Mucosa of stomach (tissue), 1 donor: Measurements from ENCODE around the gene TMEM121B.

Experiments
- H3K27me3 ChIP-seq: one replicate; pipeline ENCODE4 v1.7.0; 2013; ENCODE audit warnings: mild to moderate bottlenecking, low read length; ENCODE audit not compliant: control insufficient read depth, insufficient read depth
- H3K36me3 ChIP-seq: one replicate; pipeline ENCODE4 v1.7.0; 2013; ENCODE audit warnings: low read length; ENCODE audit not compliant: control insufficient read depth, insufficient read depth
- H3K4me1 ChIP-seq: one replicate; pipeline ENCODE4 v1.7.0; 2013; ENCODE audit warnings: mild to moderate bottlenecking, low read length; ENCODE audit not compliant: control insufficient read depth, insufficient read depth
- H3K4me3 ChIP-seq: one replicate; pipeline ENCODE4 v1.7.0; 2013; ENCODE audit warnings: low read length
- H3K9ac ChIP-seq: one replicate; pipeline ENCODE4 v1.7.0; 2013; ENCODE audit warnings: mild to moderate bottlenecking, low read length, moderate library complexity
- H3K9me3 ChIP-seq: one replicate; pipeline ENCODE4 v1.7.0; 2013; ENCODE audit warnings: mild to moderate bottlenecking, low read length, moderate library complexity; ENCODE audit not compliant: control insufficient read depth
- donor health status: Pancreatic carcinoma.

Gene TMEM121B

DNA sequence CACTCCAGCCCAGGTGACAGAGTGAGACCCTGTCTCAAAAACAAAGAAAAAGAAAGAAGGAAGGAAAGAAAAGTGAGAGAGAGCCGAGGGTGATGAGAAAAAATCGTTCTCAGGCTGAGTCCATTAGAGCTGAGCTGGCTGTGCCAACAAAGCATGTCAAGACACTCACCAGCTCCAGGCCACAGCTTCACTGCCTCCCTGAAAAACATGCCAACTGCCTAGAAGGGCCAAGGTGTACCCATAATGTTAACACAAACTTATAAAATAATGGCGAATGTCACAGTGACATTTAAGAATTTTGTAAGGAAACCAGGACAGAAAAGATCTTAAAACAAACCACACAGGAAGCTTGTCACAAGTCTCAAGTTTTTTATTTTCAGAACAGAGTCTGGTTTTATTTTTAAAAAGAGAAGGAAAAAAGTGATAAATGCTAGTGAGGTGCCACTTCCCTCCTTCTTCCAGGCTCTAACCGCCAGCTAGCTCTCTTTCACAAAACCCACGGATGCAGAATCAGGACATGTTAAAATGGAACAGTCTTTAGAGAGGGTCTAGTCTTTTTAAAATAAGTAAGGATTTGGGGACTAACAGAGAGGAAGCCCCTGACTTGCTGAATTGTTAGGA is 5.1 kb downstream of the TMEM121B start:
- Histone ChIP-seq H3K27me3 (peaks cover 20% of the 10 kb centered on the region), H3K9ac (no peak overlapping the region), H3K4me1 (peaks cover 8% of the 10 kb centered on the region), H3K36me3 (no peaks in the 10 kb centered on the region), H3K9me3 (no peaks in the 10 kb centered on the region), H3K4me3 (no peak overlapping the region)

DNA sequence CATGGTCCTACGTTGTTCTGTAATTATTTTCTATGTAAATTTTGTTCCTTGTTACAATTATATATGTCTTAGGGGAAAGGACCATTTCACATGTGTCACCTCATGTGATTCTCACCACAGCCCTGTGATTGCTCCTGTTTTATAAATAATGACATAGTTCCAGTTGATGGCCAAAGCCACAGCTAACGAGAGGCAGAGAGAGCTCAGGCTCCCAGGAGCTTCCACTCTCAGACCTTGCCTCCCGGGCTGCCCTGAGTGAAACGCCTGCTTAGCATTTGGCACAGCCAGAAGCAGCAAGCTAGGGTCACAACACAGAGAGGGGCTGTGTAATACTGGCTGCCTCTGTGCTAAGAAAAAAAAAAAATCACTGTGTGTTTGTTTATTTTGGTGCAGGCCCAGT is 5.9 kb downstream of the TMEM121B start:
- peaks cover 8% of the 10 kb centered on the region for H3K4me1 ChIP-seq
- no peak overlapping the region for H3K9ac ChIP-seq
- no peaks in the 10 kb centered on the region for H3K36me3 ChIP-seq
- H3K9me3 ChIP-seq = no peaks in the 10 kb centered on the region
- no peak overlapping the region for H3K4me3 ChIP-seq
- H3K27me3 ChIP-seq = peaks cover 20% of the 10 kb centered on the region

DNA sequence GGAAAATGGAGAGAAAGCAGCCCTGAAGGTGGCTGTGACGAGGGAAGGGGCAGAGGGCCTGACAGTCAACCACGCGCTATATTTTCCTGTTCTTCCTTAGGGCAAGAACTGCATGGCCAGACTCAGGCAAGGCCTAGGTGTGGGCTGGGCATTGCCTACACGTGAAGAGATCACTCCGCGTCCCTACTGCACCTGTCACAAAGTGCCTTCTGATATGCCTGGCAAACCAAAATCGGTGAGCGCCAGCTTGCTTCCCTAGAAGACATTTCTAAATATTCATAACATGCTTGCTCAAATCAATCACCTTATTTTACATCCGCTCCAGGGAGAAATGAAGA is 6.3 kb downstream of the TMEM121B start:
- Histone ChIP-seq H3K36me3 (no peaks in the 10 kb centered on the region), H3K4me1 (peaks cover 8% of the 10 kb centered on the region), H3K4me3 (no peak overlapping the region), H3K9me3 (no peaks in the 10 kb centered on the region), H3K9ac (no peak overlapping the region), H3K27me3 (peaks cover 16% of the 10 kb centered on the region)

DNA sequence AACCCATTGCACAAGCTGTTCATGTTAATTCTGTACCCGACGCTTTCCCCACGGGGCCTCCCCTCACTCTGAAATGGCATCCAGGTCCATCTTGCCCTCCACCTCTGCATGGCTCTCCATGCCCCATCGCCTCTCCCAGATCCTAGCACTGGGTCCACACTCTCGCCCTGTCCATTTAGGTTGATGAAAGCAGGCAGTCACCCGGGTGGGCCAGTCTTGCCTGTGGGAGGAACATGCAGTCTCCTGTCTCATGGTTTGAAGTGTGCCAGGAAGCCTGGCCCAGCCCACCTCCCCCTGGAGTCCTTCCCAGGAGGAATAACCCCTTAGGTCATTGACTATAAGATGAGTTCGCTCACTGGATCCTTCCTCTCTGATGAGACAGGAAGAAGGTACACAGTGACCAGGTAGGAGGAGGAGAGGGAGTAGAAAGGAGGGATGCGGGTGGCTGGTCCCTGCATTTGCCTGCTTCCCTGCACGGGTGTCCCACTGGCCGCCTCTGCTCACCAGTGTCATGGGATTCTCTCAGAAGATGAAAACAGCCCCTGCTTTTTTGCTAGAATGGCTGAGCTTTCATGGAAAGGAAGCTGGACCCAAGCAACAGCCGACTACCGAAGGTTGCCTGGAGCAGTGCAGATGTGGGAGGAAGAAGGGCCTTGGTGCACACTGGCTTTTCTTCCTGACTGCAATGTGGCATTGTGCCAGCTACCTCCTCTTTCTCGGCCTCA is 6.8 kb downstream of the TMEM121B start:
- Histone ChIP-seq H3K27me3 (peaks cover 11% of the 10 kb centered on the region), H3K36me3 (no peaks in the 10 kb centered on the region), H3K4me1 (peaks cover 3% of the 10 kb centered on the region), H3K4me3 (no peak overlapping the region), H3K9ac (no peak overlapping the region), H3K9me3 (no peaks in the 10 kb centered on the region)

DNA sequence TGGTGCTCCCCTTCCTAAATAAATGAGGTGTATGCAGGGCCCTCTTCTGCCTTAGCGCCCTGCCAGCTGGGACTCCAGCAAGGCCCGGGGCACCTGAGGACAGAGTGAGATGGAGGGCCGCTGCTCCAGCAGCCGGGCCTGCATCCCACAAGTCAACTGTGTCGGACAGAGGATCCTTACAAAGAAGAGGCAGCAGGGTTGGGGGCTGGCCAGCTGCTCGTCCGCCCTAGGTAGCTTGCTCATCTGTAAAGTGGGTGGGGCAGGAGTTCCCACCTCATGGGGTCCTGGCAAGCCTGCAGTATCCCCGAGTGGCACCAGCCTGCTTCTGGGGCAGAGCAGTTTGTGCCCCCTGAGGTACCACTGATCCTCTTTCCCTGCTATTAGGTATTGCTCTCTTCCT is 7.6 kb downstream of the TMEM121B start:
- Histone ChIP-seq H3K27me3 (peaks cover 3% of the 10 kb centered on the region), H3K36me3 (no peaks in the 10 kb centered on the region), H3K9ac (no peak overlapping the region), H3K4me3 (no peak overlapping the region), H3K9me3 (no peaks in the 10 kb centered on the region), H3K4me1 (peaks cover 3% of the 10 kb centered on the region)

DNA sequence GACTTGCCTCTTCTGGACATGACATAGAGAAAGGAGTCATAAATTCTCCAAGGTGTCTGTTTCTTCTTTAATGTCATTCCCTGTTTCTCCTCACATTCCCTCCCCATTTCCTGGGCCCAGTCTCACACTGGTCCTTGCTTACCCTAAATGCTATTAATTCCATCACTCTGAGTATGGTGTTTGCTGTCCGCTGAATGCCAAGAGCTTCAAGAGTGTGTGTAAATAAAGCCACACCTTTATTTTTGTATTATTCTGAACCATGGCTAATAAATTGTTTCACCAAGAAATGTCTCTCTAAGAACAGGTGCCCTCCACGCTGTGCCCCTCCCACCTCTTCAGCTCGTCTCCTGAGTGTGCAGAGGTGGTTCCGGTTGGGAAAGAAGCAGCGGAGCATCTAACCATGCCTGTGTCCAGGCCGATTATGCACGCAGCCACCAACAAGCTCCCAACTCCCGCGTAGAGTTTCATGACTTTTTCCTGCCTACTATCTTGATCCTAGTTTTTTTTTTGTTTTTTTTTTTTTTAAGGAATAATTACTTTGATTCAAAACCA is 8.6 kb downstream of the TMEM121B start:
- Histone ChIP-seq H3K9me3 (no peaks in the 10 kb centered on the region), H3K4me1 (peaks cover 3% of the 10 kb centered on the region), H3K4me3 (no peak overlapping the region), H3K36me3 (no peaks in the 10 kb centered on the region), H3K27me3 (no peaks in the 10 kb centered on the region), H3K9ac (no peak overlapping the region)

DNA sequence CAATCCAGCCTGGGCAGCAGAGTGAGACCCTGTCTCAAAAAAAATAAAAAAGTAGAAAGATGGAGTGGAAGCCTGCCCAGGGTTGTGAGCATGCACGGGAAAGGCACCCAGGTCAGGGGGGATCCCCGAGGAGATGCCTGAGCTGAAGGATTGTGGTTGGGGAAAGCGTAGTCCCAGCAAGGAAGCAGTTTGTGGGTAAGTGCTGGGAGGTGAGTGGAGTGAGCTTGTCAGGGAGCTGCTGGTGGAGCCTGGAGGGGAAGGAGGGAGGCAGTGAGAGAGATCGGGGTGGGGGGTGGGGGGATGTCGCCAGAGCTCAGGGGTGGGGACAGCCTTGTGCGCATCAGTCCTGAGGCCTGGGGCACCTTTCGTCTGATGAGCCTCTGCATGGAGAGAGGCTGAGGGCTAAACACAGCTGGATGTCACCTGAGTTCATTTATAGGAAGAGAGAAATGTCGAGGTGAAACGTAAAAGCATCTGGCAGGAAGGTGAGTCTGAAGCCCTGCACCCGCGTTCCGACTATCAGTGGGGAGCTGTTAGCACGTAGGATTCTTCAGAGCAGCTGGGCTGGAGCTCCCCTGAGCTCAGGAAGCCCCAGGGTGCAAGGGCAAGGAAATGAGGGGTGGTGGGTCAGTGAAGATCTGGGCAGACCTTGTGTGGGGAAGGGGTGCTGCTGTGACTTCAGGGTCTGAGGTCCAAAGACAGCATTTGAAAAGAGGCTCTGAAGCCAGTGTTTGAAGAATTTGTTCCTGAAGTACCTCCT is 10.2 kb downstream of the TMEM121B start:
- H3K4me3 ChIP-seq = no peak overlapping the region
- H3K9me3 ChIP-seq = no peaks in the 10 kb centered on the region
- no peak overlapping the region for H3K9ac ChIP-seq
- peaks cover 3% of the 10 kb centered on the region for H3K4me1 ChIP-seq
- H3K27me3 ChIP-seq = no peaks in the 10 kb centered on the region
- no peaks in the 10 kb centered on the region for H3K36me3 ChIP-seq

DNA sequence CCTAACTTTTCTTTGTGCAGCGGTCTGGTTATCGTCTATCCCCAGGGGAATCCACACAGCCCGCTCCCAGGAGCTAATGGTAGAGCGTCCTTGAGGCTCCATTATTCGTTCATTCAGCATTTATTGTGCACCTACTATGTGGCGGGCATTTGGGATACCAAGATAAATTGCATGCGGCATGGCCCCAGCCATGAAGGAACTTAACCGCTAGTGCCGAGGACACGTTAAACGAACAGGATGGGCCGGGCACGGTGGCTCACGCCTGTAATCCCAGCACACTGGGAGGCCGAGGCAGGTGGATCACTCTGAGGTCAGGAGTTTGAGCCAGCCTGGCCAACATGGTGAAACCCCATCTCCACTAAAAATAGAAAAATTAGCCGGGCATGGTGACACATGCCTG is 11.2 kb downstream of the TMEM121B start:
- Histone ChIP-seq H3K9me3 (no peaks in the 10 kb centered on the region), H3K36me3 (peaks cover 5% of the 10 kb centered on the region)

DNA sequence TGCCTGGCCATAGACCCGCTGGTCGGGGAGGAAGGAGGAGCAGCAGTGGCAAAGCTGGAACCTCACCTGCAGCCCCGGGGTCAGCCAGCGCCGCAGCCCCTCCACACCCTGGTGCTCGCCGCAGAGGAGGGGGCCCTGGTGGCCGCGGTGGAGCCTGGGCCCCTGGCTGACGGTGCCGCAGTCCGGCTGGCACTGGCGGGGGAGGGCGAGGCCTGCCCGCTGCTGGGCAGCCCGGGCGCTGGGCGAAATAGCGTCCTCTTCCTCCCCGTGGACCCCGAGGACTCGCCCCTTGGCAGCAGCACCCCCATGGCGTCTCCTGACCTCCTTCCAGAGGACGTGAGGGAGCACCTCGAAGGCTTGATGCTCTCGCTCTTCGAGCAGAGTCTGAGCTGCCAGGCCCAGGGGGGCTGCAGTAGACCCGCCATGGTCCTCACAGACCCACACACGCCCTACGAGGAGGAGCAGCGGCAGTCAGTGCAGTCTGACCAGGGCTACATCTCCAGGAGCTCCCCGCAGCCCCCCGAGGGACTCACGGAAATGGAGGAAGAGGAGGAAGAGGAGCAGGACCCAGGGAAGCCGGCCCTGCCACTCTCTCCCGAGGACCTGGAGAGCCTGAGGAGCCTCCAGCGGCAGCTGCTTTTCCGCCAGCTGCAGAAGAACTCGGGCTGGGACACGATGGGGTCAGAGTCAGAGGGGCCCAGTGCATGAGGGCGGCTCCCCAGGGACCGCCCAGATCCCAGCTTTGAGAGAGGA is 11.9 kb downstream of the TMEM121B start:
- H3K27me3 ChIP-seq = no peaks in the 10 kb centered on the region
- peaks cover 3% of the 10 kb centered on the region for H3K4me1 ChIP-seq
- peaks cover 5% of the 10 kb centered on the region for H3K36me3 ChIP-seq
- no peak overlapping the region for H3K9ac ChIP-seq
- H3K4me3 ChIP-seq = no peak overlapping the region
- H3K9me3 ChIP-seq = no peaks in the 10 kb centered on the region

More for the DNA sequence above, 11.2 kb downstream of the TMEM121B start:
- Histone ChIP-seq H3K9ac (no peak overlapping the region), H3K27me3 (no peaks in the 10 kb centered on the region), H3K4me1 (peaks cover 3% of the 10 kb centered on the region), H3K4me3 (no peak overlapping the region)

DNA sequence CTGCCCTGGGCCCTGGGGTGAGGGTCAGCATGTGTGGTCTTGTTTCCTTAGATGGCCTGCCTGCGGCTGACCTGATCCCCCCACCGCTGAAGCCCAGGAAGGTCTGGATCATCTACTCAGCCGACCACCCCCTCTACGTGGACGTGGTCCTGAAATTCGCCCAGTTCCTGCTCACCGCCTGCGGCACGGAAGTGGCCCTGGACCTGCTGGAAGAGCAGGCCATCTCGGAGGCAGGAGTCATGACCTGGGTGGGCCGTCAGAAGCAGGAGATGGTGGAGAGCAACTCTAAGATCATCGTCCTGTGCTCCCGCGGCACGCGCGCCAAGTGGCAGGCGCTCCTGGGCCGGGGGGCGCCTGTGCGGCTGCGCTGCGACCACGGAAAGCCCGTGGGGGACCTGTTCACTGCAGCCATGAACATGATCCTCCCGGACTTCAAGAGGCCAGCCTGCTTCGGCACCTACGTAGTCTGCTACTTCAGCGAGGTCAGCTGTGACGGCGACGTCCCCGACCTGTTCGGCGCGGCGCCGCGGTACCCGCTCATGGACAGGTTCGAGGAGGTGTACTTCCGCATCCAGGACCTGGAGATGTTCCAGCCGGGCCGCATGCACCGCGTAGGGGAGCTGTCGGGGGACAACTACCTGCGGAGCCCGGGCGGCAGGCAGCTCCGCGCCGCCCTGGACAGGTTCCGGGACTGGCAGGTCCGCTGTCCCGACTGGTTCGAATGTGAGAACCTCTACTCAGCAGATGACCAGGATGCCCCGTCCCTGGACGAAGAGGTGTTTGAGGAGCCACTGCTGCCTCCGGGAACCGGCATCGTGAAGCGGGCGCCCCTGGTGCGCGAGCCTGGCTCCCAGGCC is 12.7 kb downstream of the TMEM121B start:
- H3K36me3 ChIP-seq = peaks cover 5% of the 10 kb centered on the region
- no peak overlapping the region for H3K4me3 ChIP-seq
- no peaks in the 10 kb centered on the region for H3K9me3 ChIP-seq
- H3K4me1 ChIP-seq = peaks cover 3% of the 10 kb centered on the region
- H3K9ac ChIP-seq = no peak overlapping the region
- no peaks in the 10 kb centered on the region for H3K27me3 ChIP-seq

DNA sequence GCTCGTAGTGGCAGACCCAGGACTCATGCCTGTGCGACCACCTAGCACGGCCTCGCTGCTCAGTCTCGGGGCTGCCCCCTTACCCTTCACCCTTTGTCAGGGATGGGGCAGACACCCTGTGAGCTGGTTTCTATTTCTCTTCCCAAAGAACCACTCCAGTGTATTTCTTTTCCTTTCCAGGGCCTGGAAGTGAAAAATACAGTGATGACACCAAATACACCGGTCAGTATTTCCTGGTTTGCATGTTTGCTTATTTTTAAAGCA is 13.7 kb downstream of the TMEM121B start:
- Histone ChIP-seq H3K27me3 (no peaks in the 10 kb centered on the region), H3K4me3 (no peak overlapping the region), H3K9me3 (no peaks in the 10 kb centered on the region), H3K4me1 (peaks cover 3% of the 10 kb centered on the region), H3K9ac (no peak overlapping the region), H3K36me3 (peaks cover 5% of the 10 kb centered on the region)
